HG02943 (cell line): Measurements from ENCODE around the gene DUSP28.
"Not testable (repeated sequence)": the region's sequence is repeated elsewhere in the genome, so short reads cannot be mapped to it uniquely, and the experiment has no call there.

Experiments used
- ATAC-seq: cut with Tn5 transposase; IDR thresholded peaks from one replicate; pipeline ENCODE4 v1.9.1; 2021; ENCODE audit warnings: mild to moderate bottlenecking, low read depth, moderate library complexity; ENCODE audit not compliant: unreplicated experiment

Gene DUSP28

GRCh38 chr2:240560084-240560479 lies at the start of gene DUSP28:
Gene DUSP28, plus strand, starts transcription at chr2:240560357. Its CDS starts 328 bp downstream, at chr2:240560685.
- peak; percentile 50 for ATAC-seq

GRCh38 chr2:240510513-240511210 lies 49.5 kb upstream of the DUSP28 start:
- no peak for ATAC-seq

- no peak for ATAC-seq
Measured at GRCh38 chr2:240511351-240512108, 48.6 kb upstream of the DUSP28 start.

GRCh38 chr2:240512109-240512485 lies 48.1 kb upstream of the DUSP28 start:
- no peak for ATAC-seq

GRCh38 chr2:240512666-240513535 lies 47.3 kb upstream of the DUSP28 start:
- ATAC-seq = no peak

- ATAC-seq = peak; percentile 84
Measured at GRCh38 chr2:240513549-240514287, 46.4 kb upstream of the DUSP28 start.

- no peak for ATAC-seq
Measured at GRCh38 chr2:240514631-240515030, 45.5 kb upstream of the DUSP28 start.

- ATAC-seq = no peak
Measured at GRCh38 chr2:240517342-240517741, 42.8 kb upstream of the DUSP28 start.

- ATAC-seq = no peak
Measured at GRCh38 chr2:240518981-240519380, 41.2 kb upstream of the DUSP28 start.

- ATAC-seq = no peak
Measured at GRCh38 chr2:240519396-240520129, 40.6 kb upstream of the DUSP28 start.

GRCh38 chr2:240520130-240520973 lies 39.8 kb upstream of the DUSP28 start:
- ATAC-seq = no peak

- ATAC-seq = no peak
Measured at GRCh38 chr2:240520974-240521350, 39.2 kb upstream of the DUSP28 start.

GRCh38 chr2:240521885-240522284 lies 38.3 kb upstream of the DUSP28 start:
- not testable (repeated sequence) for ATAC-seq

GRCh38 chr2:240522406-240522805 lies 37.8 kb upstream of the DUSP28 start:
- ATAC-seq = no peak

- no peak for ATAC-seq
Measured at GRCh38 chr2:240523451-240524281, 36.5 kb upstream of the DUSP28 start.

GRCh38 chr2:240524963-240525718 lies 35.0 kb upstream of the DUSP28 start:
- ATAC-seq = no peak

- no peak for ATAC-seq
Measured at GRCh38 chr2:240525802-240526201, 34.4 kb upstream of the DUSP28 start.
